HG03064 (cell line): Measurements from ENCODE around the gene TMEM150A.
"Not testable (repeated sequence)": the region's sequence is repeated elsewhere in the genome, so short reads cannot be mapped to it uniquely, and the experiment has no call there.

Source experiments
- ATAC-seq: cut with Tn5 transposase; IDR thresholded peaks from one replicate; pipeline ENCODE4 v1.9.1; 2021; ENCODE audit warnings: low read depth; ENCODE audit not compliant: unreplicated experiment

Gene TMEM150A

DNA sequence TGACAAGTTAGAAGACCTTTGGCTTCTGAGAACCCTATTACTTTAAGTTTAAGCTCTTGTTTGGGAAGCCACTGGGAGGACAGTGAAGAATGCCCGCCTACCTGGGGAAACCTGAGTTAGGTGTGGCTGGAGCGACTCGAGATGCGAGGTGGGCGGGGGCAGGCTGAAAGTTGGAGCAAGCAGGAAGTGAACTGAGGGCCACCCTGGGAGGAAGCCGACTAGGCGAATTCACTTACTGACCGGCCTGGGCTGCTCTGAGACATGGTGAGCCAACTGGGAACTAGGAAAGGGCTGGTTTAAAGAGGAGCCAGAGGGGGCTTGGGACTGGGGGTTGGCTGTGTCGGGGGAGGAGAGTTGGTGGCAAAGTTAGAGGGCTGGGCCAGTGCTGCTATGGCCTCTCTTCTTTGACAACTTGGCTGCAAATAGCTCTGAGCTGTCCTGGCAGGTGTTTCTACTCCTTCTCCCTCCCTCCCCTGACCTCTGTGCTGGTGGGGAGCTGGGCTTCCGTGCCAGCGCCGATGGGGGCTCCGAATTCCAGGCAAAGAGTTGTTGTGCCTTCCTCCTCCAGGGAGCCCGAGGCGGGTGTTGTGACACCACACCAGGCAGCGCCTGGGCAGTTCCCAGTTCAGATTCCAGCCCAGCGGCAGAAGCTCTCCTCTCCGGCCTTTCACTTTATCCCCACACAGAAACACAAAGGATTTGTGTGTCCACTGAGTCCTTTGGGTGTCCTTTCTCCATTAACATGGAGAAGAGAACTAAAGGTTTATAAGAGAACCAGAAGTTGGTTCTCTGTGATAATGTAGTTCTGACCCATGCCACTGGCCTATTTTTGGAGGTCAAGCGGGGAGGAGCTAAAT is 24.9 kb downstream of the TMEM150A start, which contains the start of gene VAMP8:
TSS of gene VAMP8 (plus strand) at position 201 of the 857 bp plus-strand sequence. CDS start at position 262, 61 bp downstream.
- peak; percentile 54 for ATAC-seq

DNA sequence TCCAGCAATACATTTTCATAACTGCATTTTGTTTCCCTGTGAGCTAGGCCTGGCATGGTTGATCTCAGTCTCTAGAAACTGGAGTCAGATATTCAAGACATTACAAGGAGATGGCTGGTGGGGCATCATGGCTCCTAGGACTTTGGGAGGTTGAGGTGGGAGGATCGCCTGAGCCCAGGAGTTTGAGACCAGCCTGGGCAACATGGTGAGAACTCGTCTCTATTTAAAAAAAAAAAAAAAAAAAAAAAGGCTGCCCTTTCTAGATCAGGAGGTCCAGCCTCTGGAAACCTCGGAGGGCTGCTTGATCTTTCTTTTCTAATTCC is 25.5 kb downstream of the TMEM150A start:
- no peak for ATAC-seq

DNA sequence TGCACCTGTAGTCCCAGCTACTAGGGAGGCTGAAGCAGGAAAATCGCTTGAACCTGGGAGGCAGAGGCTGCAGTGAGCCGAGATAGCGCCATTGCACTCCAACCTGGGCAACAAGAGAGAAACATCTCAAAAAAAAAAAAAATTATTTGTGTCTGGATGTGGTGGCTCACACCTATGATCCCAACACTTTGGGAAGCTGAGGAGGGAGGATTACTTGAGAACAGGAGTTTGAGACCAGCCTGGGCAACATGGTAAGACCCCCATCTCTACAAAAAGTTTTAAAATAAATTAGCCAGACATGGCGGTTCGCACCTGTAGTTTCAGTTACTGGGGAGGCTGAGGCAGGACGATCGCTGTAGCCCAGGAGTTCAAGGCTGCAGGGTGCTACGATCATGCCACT is 26.8 kb downstream of the TMEM150A start:
- ATAC-seq = no peak

DNA sequence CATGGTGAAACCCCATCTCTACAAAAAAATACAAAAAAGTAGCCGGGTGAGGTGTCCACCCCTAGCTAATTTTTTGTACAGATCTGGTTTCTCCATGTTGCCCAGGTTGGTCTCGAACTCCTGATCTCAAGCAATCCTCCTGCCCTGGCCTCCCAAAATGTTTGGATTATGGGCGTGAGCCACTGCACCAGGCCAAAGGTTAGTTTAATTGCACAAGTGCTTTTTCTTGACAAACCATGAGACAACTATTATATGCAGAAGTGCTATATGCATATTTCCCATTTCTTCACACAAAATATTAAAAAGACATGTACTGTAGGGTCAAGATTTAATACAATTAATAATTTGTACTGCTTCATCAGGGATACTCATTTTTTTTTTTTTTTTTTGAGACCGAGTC is 36.2 kb downstream of the TMEM150A start:
- no peak for ATAC-seq

DNA sequence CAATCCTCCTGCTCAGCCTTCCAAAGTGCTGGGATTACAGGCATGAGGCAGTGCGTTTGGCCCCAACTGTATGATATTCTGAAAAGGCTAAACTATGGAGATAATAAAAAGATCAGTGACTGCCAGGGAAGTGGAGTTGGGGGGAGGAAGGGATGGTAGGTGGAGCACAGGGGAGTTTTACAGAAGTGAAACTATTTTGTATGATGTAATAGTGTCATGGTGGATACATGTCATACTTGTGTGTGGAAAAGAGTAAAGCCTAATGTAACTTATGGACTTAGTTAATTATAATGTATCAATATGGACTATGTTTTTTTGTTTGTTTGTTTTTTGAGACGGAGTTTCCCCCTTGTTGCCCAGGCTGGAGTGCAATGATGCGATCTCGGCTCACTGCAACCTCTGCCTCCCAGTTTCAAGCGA is 38.3 kb downstream of the TMEM150A start:
- ATAC-seq = no peak

DNA sequence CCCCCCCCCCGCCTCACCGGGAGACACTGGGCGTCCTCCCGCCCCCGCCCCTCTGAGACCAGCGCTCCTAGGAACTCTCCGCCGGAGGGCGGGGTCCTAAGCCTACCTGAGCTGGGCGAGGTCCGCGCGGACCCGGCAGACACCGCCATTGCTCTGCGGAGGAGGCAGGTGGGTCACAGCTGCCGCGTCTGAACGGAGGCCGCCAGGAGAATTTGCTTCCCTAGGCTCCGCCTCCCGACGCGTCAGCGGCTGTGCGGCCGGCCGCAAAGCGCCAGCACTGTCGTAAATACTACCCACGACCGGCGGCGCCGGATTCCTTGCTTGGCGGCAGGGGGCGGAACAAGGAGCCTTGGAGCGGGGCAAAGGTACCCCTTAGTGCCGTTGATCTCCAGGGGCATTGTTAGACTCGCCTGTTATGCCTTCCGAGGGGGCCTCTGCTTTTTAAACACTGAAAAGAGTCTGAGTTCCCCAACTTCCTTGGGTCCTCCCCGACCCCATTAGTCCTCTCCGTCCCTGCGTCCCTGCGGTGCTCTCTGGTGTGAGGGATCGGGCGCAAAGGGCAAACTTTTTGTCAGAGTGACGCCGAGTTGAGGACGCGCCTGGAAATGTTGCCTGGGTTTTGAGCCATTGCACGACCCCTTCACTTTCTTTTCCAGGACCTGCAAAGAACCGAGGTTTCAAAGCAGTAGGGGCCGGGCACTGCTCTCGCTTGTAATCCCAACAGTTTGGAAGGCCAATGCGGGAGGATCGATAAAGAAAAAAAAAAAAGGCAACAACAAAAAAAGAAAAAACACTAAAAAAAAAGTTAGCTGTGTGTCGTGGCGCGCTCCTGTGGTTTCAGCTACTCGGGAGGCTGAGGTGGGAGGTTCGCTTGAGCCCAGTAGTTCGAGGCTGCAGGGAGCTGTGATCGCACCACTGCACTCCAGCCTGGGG is 41.0 kb downstream of the TMEM150A start, which contains the start of gene GGCX:
TSS of gene GGCX (minus strand) at position 214 of the 933 bp plus-strand sequence. CDS start at position 149, 65 bp downstream.
- peak; percentile 90 for ATAC-seq

DNA sequence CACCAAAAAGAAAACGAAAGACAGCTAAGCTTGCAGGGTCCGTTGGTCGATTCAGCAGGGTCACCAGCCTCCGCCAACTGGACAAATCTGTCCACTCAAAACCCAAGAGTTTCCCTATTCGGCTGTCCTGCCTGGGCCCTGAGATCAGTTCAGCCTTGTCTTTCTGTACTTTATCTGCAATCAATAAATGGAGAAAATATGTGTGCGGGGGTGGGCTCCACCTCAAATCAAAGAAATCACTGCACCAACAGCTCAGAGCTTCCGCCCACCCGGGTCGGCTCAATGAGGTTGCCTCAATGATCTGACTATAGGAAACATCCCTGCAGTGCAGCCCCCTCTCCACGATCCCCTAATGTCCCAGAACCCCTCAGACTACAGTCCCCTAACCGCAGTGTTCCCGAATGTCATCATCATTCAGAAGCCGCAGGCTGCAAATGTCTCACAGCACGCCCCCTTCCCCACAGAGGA is 41.7 kb downstream of the TMEM150A start:
- ATAC-seq = peak; percentile 11

DNA sequence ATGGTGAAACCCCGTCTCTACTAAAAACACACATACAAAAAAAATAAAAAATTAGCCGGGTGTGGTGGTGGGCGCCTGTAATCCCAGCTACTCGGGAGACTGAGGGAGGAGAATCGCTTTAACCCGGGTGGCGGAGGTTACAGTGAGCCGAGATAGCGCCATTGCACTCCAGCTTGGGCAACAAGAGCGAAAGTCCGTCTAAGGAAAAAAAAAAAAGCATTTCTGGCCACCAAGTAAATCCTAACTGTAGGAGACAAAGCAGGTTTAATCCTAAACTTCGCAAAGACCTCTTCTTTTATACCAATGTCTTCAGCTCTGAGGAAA is 42.1 kb downstream of the TMEM150A start:
- ATAC-seq = not testable (repeated sequence)

DNA sequence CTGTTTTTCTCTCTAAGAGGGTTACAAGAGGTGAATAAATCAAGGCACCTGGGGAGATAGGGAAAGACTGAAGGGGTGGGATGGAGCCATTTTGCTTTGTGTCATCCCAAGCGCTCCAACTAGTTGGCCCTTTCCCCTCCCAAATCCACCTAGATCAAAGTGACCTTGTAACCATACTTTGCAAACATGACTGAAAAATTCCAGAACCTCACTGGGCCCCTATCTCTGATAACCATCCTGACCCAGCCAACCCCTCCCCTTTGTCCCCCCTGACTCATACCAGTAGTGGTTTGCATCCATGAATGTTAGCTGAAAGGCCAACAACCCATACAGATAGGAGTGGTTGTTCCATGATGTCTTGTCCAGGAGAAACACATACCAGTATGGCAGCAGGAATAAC is 44.3 kb downstream of the TMEM150A start:
- ATAC-seq = no peak

DNA sequence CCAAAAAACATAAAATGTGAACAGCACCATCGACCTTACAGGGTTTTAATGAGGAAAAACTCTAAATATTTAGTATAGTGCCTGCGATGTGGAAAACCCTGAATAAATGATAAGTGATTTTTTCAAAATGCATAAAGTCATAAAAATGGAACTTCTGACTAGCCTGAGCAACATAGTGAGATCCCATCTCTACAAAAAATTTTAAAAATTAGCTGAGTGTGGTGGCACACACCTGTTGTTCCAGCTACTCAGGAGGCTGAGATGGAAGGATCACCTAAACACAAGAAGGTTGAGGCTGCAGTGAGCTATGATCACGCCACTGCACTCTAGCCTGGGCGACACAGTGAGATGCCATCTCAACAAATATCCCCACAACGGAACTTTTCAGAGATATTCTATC is 45.4 kb downstream of the TMEM150A start:
- ATAC-seq = no peak

DNA sequence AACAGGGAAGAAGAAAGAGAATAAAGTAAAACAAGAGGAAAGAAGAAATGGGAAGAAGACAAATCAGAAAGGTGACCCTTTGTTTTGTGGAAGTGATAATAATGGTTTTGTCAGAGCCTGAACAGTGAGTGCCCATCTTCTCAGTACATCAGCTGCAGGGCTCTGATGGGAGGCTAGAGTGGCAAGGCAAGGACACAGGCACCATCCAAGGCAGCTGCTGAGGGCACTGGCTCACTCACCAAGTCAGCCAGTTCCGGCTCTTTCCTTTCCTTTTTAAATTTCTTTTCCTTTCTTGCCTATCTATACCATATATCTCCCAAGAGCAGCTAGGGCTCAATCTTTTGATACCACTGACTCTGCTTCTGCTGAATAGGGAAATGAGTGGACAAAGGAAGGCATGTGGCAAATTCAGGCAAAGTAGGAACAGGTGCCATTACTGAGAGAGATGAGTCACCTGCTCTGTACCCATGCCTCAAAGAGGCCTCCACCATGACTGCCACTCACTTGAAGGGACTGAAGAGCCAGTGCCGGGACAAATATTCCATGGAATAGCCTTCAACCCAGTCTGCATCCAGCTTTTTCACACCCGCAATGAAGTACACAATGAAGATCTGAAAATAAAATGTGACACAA is 47.4 kb downstream of the TMEM150A start:
- ATAC-seq = no peak

DNA sequence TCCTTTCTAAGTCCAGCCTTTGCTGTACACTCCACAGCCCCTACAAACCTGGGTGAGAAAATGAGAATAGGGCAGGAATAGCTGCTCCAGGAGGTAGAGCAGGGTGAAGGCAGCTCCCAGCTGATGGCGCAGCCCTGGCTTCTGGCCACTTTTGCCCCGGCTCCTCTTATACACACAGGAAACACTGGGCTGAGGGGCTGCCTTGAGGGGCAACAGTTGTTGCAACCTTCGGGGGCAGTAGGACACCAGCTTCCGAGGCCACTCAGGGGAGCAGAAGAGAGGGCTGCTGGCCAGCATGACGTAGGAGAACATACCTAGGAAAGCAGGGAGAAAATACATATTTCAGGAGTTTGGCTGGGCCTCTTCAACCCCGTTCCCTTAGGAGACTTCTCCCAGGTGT is 49.3 kb downstream of the TMEM150A start:
- no peak for ATAC-seq

DNA sequence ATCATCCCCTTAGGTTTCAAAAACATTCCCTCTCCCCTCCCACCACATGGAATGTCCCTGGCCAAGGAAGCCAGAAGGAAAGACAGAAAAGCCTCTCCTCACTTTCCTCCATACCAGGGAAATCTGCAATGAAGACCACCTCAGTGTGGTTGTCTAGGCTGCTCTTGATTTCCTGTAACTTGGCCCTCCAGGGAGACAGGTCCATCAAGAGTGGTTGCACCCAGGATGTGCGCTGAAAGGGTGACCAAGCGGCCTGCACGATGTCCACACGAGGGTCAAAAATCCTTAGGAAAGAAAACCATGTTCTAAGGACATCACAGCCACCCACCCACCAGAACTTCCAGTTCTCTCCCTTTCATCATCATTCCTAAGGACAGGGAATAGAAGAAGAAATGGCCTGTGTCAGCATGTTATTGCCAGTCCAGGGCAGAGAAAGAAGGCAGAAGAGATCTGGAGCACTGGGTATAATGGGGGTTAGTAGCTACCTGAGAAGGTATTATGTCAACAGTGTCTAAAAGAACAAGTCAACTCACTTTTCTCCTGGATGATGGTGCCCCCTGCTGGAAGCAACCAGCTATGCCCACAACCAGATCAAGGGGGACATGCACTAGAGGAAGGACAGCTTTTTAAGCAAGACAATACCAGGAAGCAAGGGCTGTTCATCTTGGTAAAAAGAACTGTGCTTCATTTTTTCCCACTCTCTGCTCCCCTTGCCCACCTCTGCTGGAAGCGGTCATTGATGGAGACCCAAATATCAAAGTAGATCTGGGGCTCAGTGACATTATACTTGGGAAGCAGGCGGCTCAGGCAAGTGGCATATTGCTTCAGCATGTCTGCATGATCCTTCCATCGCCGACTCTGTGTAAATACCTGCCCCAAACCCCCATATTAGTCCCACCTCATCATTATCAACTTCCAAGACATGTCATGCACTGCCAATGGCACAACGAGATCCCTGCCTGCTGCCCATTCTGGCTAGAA is 50.5 kb downstream of the TMEM150A start:
- ATAC-seq = no peak

DNA sequence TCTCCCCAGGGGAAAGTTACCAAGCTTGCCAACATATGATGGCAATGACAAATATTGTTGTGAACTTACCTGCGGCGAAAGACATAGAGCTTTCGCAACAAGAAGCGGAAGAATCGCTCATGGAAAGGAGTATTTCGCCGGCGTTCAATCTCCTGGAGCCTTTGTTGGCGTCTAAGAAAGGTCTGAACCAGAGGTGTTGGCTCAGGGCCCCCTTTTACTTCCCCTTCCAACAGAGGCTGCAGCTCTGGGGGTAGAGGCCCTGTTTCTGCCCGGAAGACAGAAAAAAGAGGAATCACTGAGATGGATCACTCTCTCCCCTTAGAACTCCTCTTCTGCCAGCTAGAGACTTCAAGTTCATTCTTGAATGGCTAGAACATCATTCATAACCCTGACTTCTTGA is 52.0 kb downstream of the TMEM150A start:
- no peak for ATAC-seq

DNA sequence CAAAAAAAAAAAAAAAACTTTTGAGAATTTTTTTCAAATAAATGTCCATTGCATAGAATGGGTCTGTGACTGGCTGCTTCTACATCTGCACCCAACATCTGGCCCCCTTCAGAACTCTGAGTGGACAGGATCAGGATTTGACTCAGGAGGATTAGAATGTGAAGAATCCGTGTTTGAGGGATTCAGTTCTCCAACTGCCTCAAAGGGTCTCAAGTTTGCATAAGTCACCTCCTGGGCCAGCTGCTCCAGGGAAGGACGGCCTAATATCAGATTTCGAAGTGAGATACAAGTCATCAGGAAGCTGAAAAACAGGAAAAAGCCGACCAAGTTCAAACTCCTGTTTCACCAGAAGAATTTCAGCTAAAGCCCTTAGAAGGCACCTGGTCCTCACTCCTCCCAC is 52.7 kb downstream of the TMEM150A start:
- ATAC-seq = no peak

DNA sequence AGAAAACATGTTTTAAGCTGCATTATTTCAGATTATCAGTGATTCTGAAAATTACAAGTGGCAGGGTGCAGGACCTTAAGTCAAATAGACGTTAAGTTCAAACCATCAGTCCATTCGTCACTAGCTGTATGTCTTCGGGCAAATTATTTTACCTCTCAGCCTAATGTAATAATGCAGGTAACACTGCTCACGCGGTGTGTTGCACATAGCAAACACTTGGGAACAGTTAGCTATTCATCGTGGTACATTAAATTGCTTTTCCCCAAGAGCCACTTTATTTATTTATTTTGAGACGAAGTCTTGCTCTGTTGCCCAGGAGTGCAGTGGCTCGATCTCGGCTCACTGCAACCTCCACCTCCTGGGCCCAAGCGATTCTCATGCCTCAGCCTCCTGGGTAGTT is 53.4 kb downstream of the TMEM150A start:
- ATAC-seq = no peak

DNA sequence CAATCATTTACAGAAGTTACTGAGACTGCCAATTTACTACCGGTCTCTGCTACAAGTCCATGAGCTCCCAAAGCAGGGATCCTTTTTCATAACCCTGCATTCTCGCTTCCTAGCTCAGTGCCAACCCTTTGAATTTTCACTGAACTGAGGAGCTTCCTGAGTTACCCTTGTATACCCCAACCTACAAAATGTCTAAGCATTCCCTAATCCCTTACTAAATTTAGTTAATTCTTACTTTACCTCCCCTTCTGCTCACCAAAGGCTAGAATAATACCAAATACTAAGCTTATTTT is 53.9 kb downstream of the TMEM150A start:
- ATAC-seq = no peak
